ENCODE results near the gene SGIP1.

Gene SGIP1

GRCh38 chr1:66617362-66618184 lies 83.6 kb downstream of the SGIP1 start:
- no peak for DNase-seq

GRCh38 chr1:66618390-66618789 lies 84.4 kb downstream of the SGIP1 start:
- no peak for DNase-seq

DNA sequence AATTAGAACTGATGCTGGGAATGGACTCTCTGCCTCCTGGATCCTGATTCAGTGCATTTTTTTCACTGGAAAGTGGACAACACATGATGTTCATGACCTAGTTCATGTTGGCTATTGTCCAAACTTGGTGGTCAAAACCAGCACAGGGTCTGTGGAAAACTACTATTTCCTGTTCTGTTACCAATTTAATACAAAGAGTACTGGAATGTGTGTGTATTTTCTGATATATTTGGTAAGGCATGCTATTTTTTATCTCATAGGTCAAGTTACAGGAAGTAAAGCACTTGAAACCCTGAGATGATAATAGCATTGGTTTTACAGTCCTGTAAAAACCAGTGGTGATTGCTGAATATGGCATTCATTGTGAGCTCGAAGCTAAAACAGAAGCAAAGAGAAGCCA lies 89.9 kb downstream of the SGIP1 start:
- DNase-seq = no peak

GRCh38 chr1:66624412-66625060 lies 90.6 kb downstream of the SGIP1 start:
- no peak for DNase-seq

DNA sequence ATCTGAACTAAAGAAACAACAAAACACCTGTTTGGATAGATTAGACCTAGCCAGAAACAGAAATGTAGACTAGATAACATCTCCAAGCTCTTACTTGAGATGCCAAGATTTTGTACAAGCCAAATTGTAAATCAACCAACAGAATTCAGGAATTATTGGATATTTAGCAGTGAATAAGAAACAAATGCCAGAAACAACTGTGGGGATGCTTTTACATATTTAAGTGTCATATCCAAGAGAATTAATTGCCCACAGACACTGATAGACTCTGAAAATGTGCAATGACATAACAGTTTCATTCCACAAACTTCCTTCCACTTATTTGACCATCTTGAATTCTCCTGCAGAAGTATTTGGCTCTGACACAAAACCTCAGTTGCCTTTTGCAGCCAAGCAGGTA lies 92.3 kb downstream of the SGIP1 start:
- DNase-seq = no peak

DNA sequence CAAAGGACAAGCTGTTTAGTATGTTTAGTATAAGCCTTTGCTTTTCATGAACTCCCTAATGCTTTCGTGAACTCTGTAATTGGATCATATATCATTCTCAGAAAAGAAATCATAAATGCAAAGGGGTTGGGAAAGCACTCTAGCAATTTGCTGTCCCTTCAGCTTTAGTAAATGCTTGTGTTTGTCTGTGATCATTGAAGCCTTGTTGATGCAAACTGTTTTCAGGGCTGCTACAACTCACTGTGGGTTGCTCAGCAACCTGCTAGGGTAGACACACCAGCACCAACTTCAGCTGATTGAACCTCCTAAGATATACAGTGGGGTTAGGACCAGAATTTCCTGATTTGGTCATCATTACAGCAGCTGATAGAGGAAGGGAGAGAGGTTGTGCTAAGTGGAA lies 95.0 kb downstream of the SGIP1 start:
- DNase-seq = no peak

DNA sequence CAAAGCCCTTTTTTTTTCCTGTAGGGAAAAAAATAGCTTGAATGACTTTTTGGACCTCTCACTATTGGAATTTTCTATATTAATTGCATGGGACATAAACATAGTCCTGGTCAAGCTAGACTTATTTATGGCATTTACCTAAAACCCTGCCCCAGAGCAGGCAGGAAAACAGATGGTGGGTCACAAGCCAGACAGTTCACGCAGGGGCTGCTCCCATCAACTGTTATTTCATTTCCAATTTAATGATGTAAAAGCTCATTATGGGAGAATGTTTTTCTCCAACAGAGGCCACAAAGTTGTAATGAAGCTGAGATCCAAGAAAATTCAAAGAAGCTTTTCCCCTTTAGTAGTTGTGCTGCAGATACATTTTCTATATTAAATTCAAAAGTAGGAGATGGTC lies 99.2 kb downstream of the SGIP1 start:
- no peak for DNase-seq

DNA sequence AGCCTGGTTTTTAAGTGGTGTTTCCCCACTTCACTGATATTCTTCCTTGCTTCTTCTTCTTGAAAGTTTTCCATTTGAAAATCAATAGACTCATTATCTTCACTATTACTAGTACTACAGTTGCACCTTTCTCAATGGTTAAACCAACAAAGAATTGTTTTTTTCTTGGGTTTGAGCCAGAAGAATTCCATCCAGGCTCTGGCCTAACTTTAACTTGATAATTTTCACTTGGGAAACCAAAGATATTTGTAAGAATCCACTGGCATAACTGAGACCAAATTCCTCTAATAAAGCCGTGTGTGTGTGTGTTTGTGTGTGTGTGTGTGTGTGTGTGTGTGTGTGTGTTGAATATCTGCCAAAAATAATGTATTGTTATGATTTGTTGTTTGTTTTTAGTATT lies 103.2 kb downstream of the SGIP1 start:
- DNase-seq = no peak

DNA sequence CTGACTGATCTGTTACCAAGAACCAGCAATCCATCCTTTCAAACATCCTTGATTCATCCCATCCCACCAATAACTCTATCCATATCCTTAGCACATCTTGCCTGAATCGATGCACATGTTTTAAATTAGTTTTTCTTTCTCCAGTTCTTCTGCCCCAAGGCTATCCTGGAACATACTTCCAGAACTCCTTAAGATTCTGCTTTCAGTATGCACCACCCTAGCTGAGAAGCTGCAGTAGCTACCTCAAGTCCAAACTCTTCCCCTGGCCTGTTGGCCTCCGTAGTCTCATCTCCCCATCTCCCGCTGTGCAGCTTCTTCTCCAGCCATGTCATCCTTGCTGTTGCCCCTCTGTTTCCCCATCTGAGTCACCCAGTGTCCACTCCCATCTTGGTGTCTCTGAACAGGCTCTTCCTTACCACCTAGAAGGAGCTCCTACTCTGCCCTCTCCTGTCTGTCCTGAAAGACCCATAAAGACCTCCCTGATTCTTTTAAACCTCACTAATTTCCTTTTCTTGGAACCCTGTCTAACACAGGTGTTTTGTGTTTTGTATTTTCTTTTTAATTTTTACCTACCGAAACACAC lies 108.0 kb downstream of the SGIP1 start:
- no peak for DNase-seq

GRCh38 chr1:66642992-66643391 lies 109.0 kb downstream of the SGIP1 start:
- no peak for DNase-seq

- no peak for DNase-seq
Measured at GRCh38 chr1:66644331-66644730, 110.4 kb downstream of the SGIP1 start.

DNA sequence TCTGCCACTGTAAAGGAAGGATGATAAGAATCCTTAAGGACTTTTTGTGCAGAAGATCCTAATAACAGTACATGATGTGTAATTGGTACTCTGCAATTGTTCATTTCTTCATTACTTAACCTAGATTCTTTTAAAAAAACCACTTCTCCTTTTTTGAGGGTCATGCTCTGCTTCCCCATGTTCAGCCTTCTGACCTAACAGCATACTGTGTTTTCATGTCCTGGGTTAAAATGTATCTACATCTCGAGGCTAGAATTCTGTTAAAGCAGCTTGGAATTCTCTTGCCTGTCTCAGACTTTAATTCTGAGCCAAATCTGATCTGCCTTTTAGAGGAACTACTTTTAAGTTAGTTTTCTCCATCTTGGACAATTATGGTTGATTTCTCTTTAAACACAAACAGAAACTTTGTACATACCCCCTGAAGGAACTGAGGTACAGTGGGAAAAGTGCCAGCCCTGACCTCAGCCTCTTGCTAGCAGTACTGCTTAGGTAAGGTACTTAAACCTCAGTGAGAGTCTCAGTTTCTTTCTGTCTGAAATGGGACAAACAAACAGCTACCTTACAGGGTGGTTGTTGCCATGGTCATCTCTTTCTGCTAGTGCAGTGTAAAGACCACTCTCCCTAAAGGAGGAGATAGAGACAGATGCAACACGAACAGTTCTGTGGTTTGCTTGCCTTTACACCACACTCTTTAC lies 115.1 kb downstream of the SGIP1 start:
- no peak for DNase-seq

DNA sequence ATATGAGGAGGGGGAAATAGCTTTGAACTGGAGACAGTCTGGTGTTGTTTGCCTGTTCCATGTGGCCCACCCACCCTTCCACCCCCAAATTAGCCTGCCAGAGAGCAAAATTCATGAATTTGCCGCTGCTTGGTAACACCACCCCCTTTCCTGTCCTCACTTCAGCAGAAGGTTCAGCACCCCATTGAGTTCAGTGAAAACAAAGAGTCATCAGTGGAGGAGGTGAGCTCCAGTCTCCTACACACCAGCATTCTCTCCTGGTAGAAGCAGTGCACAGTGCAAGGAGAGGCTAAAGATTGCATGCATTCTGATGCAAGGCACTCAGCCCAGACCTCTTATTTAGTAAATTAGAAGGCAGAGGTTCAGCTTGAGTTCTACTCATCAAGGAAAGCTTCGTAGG lies 118.6 kb downstream of the SGIP1 start:
- no peak for DNase-seq

- no peak for DNase-seq
Measured at GRCh38 chr1:66654643-66655042, 120.7 kb downstream of the SGIP1 start.

DNA sequence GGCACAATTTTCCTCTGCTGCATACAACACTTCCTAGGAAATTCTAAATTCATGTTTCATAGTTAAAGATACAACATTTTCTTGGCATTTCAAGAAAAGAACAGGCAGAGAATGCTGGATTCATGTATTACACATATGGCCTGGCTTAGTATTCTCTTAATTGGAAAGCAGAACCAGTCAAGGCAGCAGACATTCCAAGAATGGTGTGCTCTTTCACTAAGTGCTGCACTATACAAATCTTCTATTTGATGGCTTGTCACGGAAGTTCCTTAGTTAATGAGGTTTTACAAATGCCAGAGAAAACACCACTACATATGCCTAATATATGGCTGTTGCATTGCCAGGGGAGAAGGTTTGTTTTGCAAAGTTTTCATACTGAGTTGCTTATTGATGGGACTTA lies 137.5 kb downstream of the SGIP1 start:
- no peak for DNase-seq

- no peak for DNase-seq
Measured at GRCh38 chr1:66676613-66677298, 142.8 kb downstream of the SGIP1 start.

DNA sequence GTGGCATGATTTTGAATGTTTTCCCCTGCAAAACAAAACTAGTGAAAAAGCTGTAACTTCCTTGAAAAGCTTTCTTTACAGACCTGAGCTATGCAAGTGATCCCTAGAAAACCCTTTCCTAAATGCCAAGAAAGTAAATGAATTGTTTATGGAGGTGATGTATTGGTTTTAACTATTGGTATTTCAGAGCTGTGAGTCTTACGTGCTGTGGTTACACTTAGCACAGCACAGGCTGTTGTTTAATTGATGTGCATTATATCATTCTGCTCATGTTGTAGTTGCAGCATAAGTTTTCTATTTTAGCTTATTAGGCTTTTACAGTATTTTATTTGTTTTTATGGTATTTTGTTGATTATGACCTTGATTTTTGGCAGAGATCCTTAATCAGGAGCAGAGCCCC lies 144.2 kb downstream of the SGIP1 start:
- no peak for DNase-seq

DNA sequence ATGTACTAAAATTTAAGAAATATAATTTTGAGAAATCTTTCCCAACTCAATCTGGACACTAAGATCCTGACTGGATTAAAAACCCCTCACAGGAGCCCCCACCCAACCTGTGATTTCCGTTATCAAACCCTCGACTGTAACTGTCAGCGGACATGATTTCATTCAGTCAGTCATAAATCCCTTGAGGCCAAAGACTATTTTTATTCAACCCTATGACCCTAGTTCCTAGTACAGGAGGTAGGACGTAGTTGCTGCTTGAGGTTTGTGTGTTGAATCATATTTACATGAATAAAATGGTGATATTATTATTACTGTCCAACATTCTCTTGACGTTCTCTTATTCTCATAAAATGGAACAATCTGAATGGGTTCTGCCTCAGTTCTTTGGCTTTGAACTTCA lies 145.2 kb downstream of the SGIP1 start:
- DNase-seq = no peak

- DNase-seq = no peak
Measured at GRCh38 chr1:66681686-66682085, 147.7 kb downstream of the SGIP1 start.

DNA sequence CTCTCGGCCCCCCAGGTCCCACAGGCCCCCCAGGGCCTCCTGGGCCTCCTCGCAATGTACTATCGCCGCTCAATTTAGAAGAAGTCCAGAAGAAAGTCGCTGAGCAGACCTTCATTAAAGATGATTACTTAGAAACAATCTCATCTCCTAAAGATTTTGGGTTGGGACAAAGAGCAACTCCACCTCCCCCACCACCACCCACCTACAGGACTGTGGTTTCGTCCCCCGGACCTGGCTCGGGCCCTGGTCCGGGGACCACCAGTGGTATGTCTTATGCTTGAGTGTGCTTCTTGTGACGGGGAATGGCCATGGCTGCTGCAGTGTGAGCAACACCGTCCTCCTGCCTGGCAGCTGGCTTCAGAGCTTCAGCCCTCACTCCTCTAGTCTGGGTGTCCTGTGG lies 148.2 kb downstream of the SGIP1 start:
- DNase-seq = no peak

- DNase-seq = no peak
Measured at GRCh38 chr1:66684353-66684752, 150.4 kb downstream of the SGIP1 start.

- DNase-seq = no peak
Measured at GRCh38 chr1:66685265-66685664, 151.3 kb downstream of the SGIP1 start.

DNA sequence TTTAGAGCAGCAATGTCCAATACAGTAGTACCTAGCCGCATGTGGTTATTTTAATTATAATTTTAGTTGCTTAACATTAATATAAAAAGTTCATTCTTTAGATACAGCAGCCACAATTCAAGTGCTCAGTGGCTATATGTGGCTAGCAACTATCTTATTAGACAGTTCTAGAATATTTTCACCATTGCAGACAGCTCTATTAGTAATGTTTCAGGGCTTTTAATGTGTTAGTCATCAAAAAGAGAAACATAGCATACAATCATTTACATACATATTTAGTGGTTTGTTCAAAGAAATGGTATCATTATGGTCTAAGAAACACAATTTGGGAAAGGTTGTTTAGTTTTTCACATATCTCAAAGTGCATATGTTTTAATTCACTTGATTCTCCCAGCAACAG lies 151.7 kb downstream of the SGIP1 start:
- DNase-seq = no peak
